H54 (cell line): ENCODE data around the gene CHMP4B.

Experiments used
- DNase-seq: peaks from one replicate; pipeline ENCODE4 v3.0.0; 2011; ENCODE audit warnings: low spot score, mixed read lengths; ENCODE audit not compliant: insufficient read length
- FAIRE-seq: peaks from 3 replicates; lab custom pipeline; 2011; peaks lifted over from hg19 to GRCh38; lab: Jason Lieb, UNC
- POLR2A ChIP-seq: IDR thresholded peaks from 2 replicates; pipeline ENCODE4 v1.6.1; 2011; ENCODE audit warnings: low read depth, mild to moderate bottlenecking, low read length

CHMP4B gene

GRCh38 chr20:33830371-33830770 lies 19.2 kb downstream of the CHMP4B start:
- FAIRE-seq (no peak), DNase-seq (no peak)
- TF ChIP-seq POLR2A = no peak

GRCh38 chr20:33832103-33832804 lies 21.1 kb downstream of the CHMP4B start:
- DNase-seq = no peak
- FAIRE-seq = no peak
- no peak for TF ChIP-seq POLR2A

GRCh38 chr20:33833333-33833732 lies 22.2 kb downstream of the CHMP4B start:
- TF ChIP-seq POLR2A = no peak
- DNase-seq = no peak
- no peak for FAIRE-seq

GRCh38 chr20:33835615-33836172 lies 24.5 kb downstream of the CHMP4B start:
- no peak for TF ChIP-seq POLR2A
- FAIRE-seq (no peak), DNase-seq (no peak)

GRCh38 chr20:33836277-33836676 lies 25.1 kb downstream of the CHMP4B start:
- FAIRE-seq (no peak), DNase-seq (no peak)
- no peak for TF ChIP-seq POLR2A

- no peak for TF ChIP-seq POLR2A
- no peak for DNase-seq
- no peak for FAIRE-seq
Observed at GRCh38 chr20:33837096-33837830, 26.1 kb downstream of the CHMP4B start.

GRCh38 chr20:33838035-33838864 lies 27.1 kb downstream of the CHMP4B start:
- DNase-seq = no peak
- no peak for FAIRE-seq
- TF ChIP-seq POLR2A = no peak

- DNase-seq (no peak), FAIRE-seq (no peak)
- no peak for TF ChIP-seq POLR2A
Observed at GRCh38 chr20:33839591-33839990, 28.4 kb downstream of the CHMP4B start.

- TF ChIP-seq POLR2A = no peak
Observed at GRCh38 chr20:33840160-33840559, 29.0 kb downstream of the CHMP4B start.

GRCh38 chr20:33840759-33841435 lies 29.7 kb downstream of the CHMP4B start:
- FAIRE-seq (no peak), DNase-seq (no peak)
- TF ChIP-seq POLR2A = no peak

More at GRCh38 chr20:33840160-33840559, 29.0 kb downstream of the CHMP4B start:
- DNase-seq (no peak), FAIRE-seq (no peak)

GRCh38 chr20:33841436-33841799 lies 30.3 kb downstream of the CHMP4B start:
- DNase-seq (no peak), FAIRE-seq (no peak)
- TF ChIP-seq POLR2A = no peak

- no peak for TF ChIP-seq POLR2A
- DNase-seq = no peak
- FAIRE-seq = no peak
Observed at GRCh38 chr20:33842346-33842745, 31.2 kb downstream of the CHMP4B start.

GRCh38 chr20:33843050-33843449 lies 31.9 kb downstream of the CHMP4B start:
- FAIRE-seq (no peak), DNase-seq (no peak)
- no peak for TF ChIP-seq POLR2A
